ENCODE measurements around the gene KAZN.

Gene KAZN

DNA sequence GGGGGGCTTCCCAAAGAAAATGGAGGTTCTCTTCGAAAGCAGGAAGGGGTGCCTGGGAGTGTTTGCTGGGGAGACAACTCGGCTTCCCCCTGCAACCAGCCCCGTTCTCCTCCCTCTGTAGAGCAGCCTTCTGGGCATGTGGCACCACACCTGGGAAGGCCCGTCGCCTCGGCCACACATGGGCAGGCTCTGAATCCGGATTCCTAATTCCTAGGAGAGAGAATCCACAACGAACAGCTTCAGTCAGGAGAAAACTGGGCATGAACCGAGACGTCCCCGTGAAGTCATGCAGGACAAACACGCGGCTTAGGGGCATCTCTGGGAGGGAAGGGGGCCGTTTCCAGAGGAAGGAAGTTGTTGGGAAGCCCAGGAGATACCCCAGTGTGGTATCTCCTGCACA lies 224.5 kb downstream of the KAZN start:
- Histone ChIP-seq H3K79me2 (ENCODE audit: control insufficient read depth, low read length) (no peaks in the 10 kb centered on the region), H3F3A (ENCODE audit: control insufficient read depth, insufficient read depth) (no peaks in the 10 kb centered on the region), H3K4me2 (ENCODE audit: low read length) (no peak overlapping the region), H3K27ac (ENCODE audit: low read depth, low read length) (no peak overlapping the region), H4K20me1 (ENCODE audit: control insufficient read depth, insufficient read depth, low read depth, low read length) (no peaks in the 10 kb centered on the region), H3K9me3 (ENCODE audit: control insufficient read depth, insufficient read depth, low read length) (no peaks in the 10 kb centered on the region), H3K4me1 (ENCODE audit: control insufficient read depth, low read length) (peaks cover 4% of the 10 kb centered on the region; the same call in 1 of the 2 replicates), H3K36me3 (ENCODE audit: control insufficient read depth, low read length) (no peaks in the 10 kb centered on the region), H3K9me2 (replicated peaks; ENCODE audit: control insufficient read depth, low read length) (no peaks in the 10 kb centered on the region), H3K4me3 (ENCODE audit: low read length) (no peak overlapping the region), H3K27me3 (ENCODE audit: control insufficient read depth, low read length) (no peaks in the 10 kb centered on the region)
- no peak for TF ChIP-seq EZH2phosphoT487 (IDR thresholded peaks at IDR 0.05; ENCODE audit: borderline replicate concordance, low read length)
- TF ChIP-seq, protein P1, sequence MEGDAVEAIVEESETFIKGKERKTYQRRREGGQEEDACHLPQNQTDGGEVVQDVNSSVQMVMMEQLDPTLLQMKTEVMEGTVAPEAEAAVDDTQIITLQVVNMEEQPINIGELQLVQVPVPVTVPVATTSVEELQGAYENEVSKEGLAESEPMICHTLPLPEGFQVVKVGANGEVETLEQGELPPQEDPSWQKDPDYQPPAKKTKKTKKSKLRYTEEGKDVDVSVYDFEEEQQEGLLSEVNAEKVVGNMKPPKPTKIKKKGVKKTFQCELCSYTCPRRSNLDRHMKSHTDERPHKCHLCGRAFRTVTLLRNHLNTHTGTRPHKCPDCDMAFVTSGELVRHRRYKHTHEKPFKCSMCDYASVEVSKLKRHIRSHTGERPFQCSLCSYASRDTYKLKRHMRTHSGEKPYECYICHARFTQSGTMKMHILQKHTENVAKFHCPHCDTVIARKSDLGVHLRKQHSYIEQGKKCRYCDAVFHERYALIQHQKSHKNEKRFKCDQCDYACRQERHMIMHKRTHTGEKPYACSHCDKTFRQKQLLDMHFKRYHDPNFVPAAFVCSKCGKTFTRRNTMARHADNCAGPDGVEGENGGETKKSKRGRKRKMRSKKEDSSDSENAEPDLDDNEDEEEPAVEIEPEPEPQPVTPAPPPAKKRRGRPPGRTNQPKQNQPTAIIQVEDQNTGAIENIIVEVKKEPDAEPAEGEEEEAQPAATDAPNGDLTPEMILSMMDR (IDR thresholded peaks at IDR 0.05; ENCODE audit: low read depth, low read length, poor library complexity, severe bottlenecking), result no peak

DNA sequence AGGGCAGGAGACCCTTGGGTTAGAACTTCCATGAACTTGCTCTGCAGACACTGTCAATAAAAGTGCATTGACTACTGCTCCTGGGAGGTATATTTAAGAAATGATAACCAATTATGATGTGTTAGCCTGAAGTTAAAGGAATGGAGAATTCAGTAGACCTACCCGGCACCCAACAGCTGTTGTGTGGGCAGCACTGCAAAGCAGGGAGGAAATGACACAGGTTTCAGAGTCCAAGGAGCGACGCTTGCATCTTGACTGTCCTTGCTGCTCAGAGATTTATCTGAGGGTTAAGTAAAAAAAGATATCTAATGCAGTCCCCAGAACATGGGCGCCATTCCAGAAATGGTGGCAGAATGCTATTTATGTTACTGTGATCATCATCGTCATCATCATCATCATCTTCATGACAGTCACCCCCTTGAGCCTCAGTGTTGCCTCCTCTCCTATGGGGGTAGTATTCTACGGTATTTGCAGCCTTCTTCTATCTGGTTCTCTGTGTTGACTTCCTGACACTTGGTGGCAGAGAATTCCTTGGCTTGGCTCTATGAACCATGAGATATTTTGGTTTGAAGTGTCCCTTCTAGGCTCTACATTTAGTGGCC lies 225.9 kb downstream of the KAZN start:
- Histone ChIP-seq H3K4me1 (ENCODE audit: control insufficient read depth, low read length) (peaks cover 14% of the 10 kb centered on the region), H3K4me3 (ENCODE audit: low read length) (no peak overlapping the region), H3K79me2 (ENCODE audit: control insufficient read depth, low read length) (no peaks in the 10 kb centered on the region), H3K36me3 (ENCODE audit: control insufficient read depth, low read length) (no peaks in the 10 kb centered on the region), H3F3A (ENCODE audit: control insufficient read depth, insufficient read depth) (no peaks in the 10 kb centered on the region), H3K9me3 (ENCODE audit: control insufficient read depth, insufficient read depth, low read length) (no peaks in the 10 kb centered on the region), H3K27ac (ENCODE audit: low read depth, low read length) (no peak overlapping the region), H3K27me3 (ENCODE audit: control insufficient read depth, low read length) (no peaks in the 10 kb centered on the region), H4K20me1 (ENCODE audit: control insufficient read depth, insufficient read depth, low read depth, low read length) (no peaks in the 10 kb centered on the region), H3K4me2 (ENCODE audit: low read length) (no peak overlapping the region), H3K9me2 (replicated peaks; ENCODE audit: control insufficient read depth, low read length) (no peaks in the 10 kb centered on the region)
- no peak for TF ChIP-seq EZH2phosphoT487 (IDR thresholded peaks at IDR 0.05; ENCODE audit: borderline replicate concordance, low read length)
- TF ChIP-seq, protein P1 (IDR thresholded peaks at IDR 0.05; ENCODE audit: low read depth, low read length, poor library complexity, severe bottlenecking), result no peak

DNA sequence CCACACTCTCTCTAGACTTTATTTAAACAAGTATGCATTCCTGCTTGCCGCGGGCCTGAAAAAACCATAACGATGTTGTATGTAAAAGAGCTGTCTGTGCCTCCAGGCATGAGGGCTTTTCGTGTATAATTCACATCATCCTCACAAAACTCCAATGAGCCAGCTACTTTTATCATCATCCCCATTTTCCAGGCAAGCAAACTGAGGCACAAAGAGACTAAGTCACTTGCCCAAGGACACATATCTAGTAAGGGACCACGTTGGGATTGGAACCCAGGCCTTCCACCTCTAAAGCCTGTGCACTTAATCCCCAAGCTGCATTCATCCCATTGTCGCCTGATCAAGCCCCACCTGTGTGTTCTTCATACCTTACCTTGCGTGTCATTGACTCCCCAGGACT lies 226.9 kb downstream of the KAZN start:
- no peaks in the 10 kb centered on the region for H3K36me3 ChIP-seq (ENCODE audit: control insufficient read depth, low read length)
- H3K27ac ChIP-seq (ENCODE audit: low read depth, low read length), result no peak overlapping the region
- no peak for TF ChIP-seq EZH2phosphoT487 (IDR thresholded peaks at IDR 0.05; ENCODE audit: borderline replicate concordance, low read length)
- TF ChIP-seq, protein P1 (IDR thresholded peaks at IDR 0.05; ENCODE audit: low read depth, low read length, poor library complexity, severe bottlenecking), result no peak
- no peaks in the 10 kb centered on the region for H3K9me2 ChIP-seq (replicated peaks; ENCODE audit: control insufficient read depth, low read length)
- H3K79me2 ChIP-seq (ENCODE audit: control insufficient read depth, low read length), result no peaks in the 10 kb centered on the region
- H3K9me3 ChIP-seq (ENCODE audit: control insufficient read depth, insufficient read depth, low read length), result no peaks in the 10 kb centered on the region
- no peaks in the 10 kb centered on the region for H3F3A ChIP-seq (ENCODE audit: control insufficient read depth, insufficient read depth)
- peaks cover 14% of the 10 kb centered on the region for H3K4me1 ChIP-seq (ENCODE audit: control insufficient read depth, low read length)
- H3K4me2 ChIP-seq (ENCODE audit: low read length), result no peak overlapping the region
- no peaks in the 10 kb centered on the region for H4K20me1 ChIP-seq (ENCODE audit: control insufficient read depth, insufficient read depth, low read depth, low read length)
- H3K4me3 ChIP-seq (ENCODE audit: low read length), result no peak overlapping the region
- no peaks in the 10 kb centered on the region for H3K27me3 ChIP-seq (ENCODE audit: control insufficient read depth, low read length)
